NCI-H82 (cell line): ENCODE data around the gene PEX6.
A peak's percentile ranks its signal among the peaks of the same experiment; 100 is the strongest.

Experiments used
- DNase-seq: peaks from one replicate; lab custom pipeline; 2025; lab: John Stamatoyannopoulos, UW

Gene PEX6

GRCh38 chr6:42993445-42993844 lies 14.5 kb upstream of the PEX6 start:
- DNase-seq = no peak

GRCh38 chr6:42989923-42990322 lies 10.9 kb upstream of the PEX6 start:
- DNase-seq = no peak

GRCh38 chr6:42988486-42989020 lies 9.6 kb upstream of the PEX6 start:
- DNase-seq = peak; percentile 20

GRCh38 chr6:42987533-42988451 lies 8.8 kb upstream of the PEX6 start:
- no peak for DNase-seq

GRCh38 chr6:42984924-42985475 lies 6.0 kb upstream of the PEX6 start:
- DNase-seq = peak; percentile 41

- DNase-seq = peak; percentile 100
These were observed 5.3 kb upstream of the PEX6 start, which contains the start of gene PPP2R5D for GRCh38 chr6:42984001-42984923. Gene PPP2R5D (plus strand): TSS chr6:42984570. CDS start chr6:42984678, 108 bp downstream.

- no peak for DNase-seq
These were observed 2.9 kb upstream of the PEX6 start for GRCh38 chr6:42981836-42982235.

GRCh38 chr6:42979523-42980177 lies 669 bp upstream of the PEX6 start:
- DNase-seq = no peak

GRCh38 chr6:42978487-42978838 lies 518 bp downstream of the PEX6 start:
- peak; percentile 44 for DNase-seq

- peak; percentile 26 for DNase-seq
These were observed 4.0 kb downstream of the PEX6 start for GRCh38 chr6:42974919-42975505.

- DNase-seq = no peak
These were observed 5.1 kb downstream of the PEX6 start for GRCh38 chr6:42973926-42974325.

GRCh38 chr6:42971746-42972327 lies 7.1 kb downstream of the PEX6 start:
- DNase-seq = no peak

- DNase-seq = no peak
These were observed 7.9 kb downstream of the PEX6 start for GRCh38 chr6:42970871-42971612.

- DNase-seq = peak; percentile 18
These were observed 9.0 kb downstream of the PEX6 start for GRCh38 chr6:42969934-42970333.

GRCh38 chr6:42969431-42969830 lies 9.6 kb downstream of the PEX6 start:
- no peak for DNase-seq

GRCh38 chr6:42968783-42969182 lies 10.2 kb downstream of the PEX6 start:
- DNase-seq = no peak

GRCh38 chr6:42968126-42968701 lies 10.8 kb downstream of the PEX6 start:
- no peak for DNase-seq

GRCh38 chr6:42967228-42967627 lies 11.8 kb downstream of the PEX6 start:
- no peak for DNase-seq

- no peak for DNase-seq
These were observed 12.4 kb downstream of the PEX6 start for GRCh38 chr6:42966571-42966970.
